Measurements from ENCODE around the gene NKAIN1. TPM values are rescaled to one million over a fixed set of nuclear protein-coding genes. Genes with fewer than 3 reads are reported as not detected.

NKAIN1 gene
- total and polyA plus RNA-seq, 9 donors = 1.1 to 2.6 (median 1.8) TPM

DNA sequence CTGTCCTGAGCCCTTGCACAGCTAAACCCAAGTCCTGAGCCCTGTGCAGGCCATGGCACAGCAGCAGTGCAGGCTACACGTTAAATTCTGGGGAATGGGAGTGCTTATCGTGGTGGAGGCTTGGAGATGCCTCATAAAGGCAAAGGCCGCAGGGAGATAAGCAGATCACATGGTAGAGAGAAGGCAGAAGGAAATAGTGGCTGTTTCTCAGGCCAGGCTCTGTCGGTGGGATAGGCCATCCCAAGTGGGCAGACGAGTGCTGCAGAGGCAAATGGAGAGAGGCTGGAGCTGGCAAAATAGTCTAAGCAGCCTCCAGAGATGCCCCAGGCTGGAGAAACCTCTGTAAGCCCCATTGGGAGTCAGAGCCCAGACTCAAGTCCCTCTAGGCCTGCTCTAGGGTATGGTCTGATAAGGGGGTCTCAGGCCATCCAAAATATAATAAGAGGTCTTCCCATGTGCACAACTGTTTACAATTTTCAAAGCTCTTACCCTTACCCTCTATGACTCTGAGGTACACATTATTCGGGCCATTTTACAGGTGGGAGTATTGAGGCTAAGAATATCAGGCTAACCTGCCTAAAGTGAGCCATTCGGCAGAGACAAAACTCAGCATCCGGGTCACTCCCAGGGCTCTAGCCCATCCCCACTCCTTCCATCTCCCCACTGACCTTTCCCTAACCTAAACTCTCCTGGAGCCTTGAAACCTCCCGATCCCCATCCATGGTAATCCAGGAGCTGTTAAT, 79.6 kb downstream of the NKAIN1 start:
- Histone ChIP-seq H3K27ac (ENCODE audit: low read length) (no peak overlapping the region), H3K4me1 (ENCODE audit: control insufficient read depth, insufficient read depth, low read length) (no peaks in the 10 kb centered on the region), H3K36me3 (ENCODE audit: control insufficient read depth, insufficient read depth, low read length) (peaks cover 3% of the 10 kb centered on the region), H3K4me3 (ENCODE audit: low read length) (no peak overlapping the region), H3K9me3 (replicated peaks; ENCODE audit: control insufficient read depth, low read depth, low read length) (no peaks in the 10 kb centered on the region), H3K27me3 (ENCODE audit: control insufficient read depth, insufficient read depth, low read length) (no peaks in the 10 kb centered on the region)
- WGBS (ENCODE audit: insufficient coverage) = 62% methylated on average over 6 of the region's 9 CpGs
- no peak for DNase-seq

DNA sequence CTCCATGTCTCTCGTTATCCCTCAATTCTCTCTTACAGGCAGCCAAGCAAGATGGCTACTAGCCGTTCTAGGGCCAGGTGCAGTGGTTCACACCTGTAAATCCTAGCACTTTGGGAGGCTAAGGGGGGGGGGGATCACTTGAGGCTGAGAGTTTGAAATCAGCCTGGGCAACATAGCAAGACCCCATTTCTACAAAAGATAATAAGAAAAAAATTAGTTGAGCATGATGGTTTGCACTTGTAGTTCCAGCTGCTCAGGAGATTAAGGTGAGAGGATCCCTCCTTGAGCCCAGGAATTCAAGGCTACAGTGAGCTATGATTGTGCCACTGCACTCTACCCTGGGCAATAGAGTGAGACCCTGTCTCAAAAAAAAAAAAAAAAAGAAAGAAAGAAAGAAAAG, 80.4 kb downstream of the NKAIN1 start:
- Histone ChIP-seq H3K27me3 (ENCODE audit: control insufficient read depth, insufficient read depth, low read length) (no peaks in the 10 kb centered on the region), H3K4me1 (ENCODE audit: control insufficient read depth, insufficient read depth, low read length) (peaks cover 3% of the 10 kb centered on the region), H3K4me3 (ENCODE audit: low read length) (no peak overlapping the region), H3K9me3 (replicated peaks; ENCODE audit: control insufficient read depth, low read depth, low read length) (no peaks in the 10 kb centered on the region), H3K36me3 (ENCODE audit: control insufficient read depth, insufficient read depth, low read length) (peaks cover 3% of the 10 kb centered on the region), H3K27ac (ENCODE audit: low read length) (no peak overlapping the region)
- no peak for DNase-seq
- WGBS (ENCODE audit: insufficient coverage) = no CpG with 5 or more reads among the region's 2 CpGs

DNA sequence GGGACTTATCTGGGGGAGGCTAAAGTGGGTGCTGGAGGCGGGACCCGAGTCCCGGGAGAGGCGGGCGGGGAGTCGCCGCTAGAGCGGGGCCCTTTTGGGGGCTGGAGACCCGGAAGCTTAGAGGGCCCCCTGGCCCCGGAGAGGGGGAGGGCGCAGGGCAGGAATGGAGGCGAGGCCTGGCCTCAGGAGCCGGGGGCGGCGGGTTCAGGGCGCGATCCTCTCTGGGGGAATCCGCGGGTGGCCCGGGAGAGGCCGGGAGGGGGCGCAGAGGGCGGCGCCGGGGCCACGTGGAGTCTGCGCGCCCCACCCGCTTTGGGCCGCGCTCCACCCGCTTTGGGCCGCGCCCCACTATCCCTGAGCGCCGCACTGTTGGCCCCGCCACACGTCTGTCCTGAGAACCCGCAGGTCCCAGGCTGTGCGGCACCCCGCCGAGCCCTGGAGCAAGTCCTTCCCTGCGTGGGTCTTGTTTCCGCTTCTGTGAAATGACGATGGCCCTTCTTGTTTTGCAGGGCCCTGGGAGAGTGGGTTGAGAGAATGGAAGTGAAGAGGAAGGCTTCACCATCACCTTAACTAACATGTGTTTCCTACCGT, 84.4 kb downstream of the NKAIN1 start:
- H3K27me3 ChIP-seq (ENCODE audit: control insufficient read depth, insufficient read depth, low read length) = no peaks in the 10 kb centered on the region
- no peaks in the 10 kb centered on the region for H3K9me3 ChIP-seq (replicated peaks; ENCODE audit: control insufficient read depth, low read depth, low read length)
- H3K4me3 ChIP-seq (ENCODE audit: low read length) = peak overlapping the region; percentile 58
- peaks cover 3% of the 10 kb centered on the region for H3K36me3 ChIP-seq (ENCODE audit: control insufficient read depth, insufficient read depth, low read length)
- peak; percentile 65 for DNase-seq
- under 1% methylated on average over 43 of the region's 46 CpGs for WGBS (ENCODE audit: insufficient coverage)
- H3K27ac ChIP-seq (ENCODE audit: low read length) = peak overlapping the region; percentile 54
- H3K4me1 ChIP-seq (ENCODE audit: control insufficient read depth, insufficient read depth, low read length) = peaks cover 3% of the 10 kb centered on the region

GRCh38 chr1:31154632-31155215, 85.0 kb downstream of the NKAIN1 start:
- WGBS (ENCODE audit: insufficient coverage) = 20% methylated on average over 8 of the region's 51 CpGs
- Histone ChIP-seq H3K9me3 (replicated peaks; ENCODE audit: control insufficient read depth, low read depth, low read length) (no peaks in the 10 kb centered on the region), H3K27ac (ENCODE audit: low read length) (peak overlapping the region; percentile 84), H3K4me1 (ENCODE audit: control insufficient read depth, insufficient read depth, low read length) (peaks cover 3% of the 10 kb centered on the region), H3K4me3 (ENCODE audit: low read length) (peak overlapping the region; percentile 58), H3K27me3 (ENCODE audit: control insufficient read depth, insufficient read depth, low read length) (no peaks in the 10 kb centered on the region), H3K36me3 (ENCODE audit: control insufficient read depth, insufficient read depth, low read length) (peaks cover 3% of the 10 kb centered on the region)
- DNase-seq = peak; percentile 76

DNA sequence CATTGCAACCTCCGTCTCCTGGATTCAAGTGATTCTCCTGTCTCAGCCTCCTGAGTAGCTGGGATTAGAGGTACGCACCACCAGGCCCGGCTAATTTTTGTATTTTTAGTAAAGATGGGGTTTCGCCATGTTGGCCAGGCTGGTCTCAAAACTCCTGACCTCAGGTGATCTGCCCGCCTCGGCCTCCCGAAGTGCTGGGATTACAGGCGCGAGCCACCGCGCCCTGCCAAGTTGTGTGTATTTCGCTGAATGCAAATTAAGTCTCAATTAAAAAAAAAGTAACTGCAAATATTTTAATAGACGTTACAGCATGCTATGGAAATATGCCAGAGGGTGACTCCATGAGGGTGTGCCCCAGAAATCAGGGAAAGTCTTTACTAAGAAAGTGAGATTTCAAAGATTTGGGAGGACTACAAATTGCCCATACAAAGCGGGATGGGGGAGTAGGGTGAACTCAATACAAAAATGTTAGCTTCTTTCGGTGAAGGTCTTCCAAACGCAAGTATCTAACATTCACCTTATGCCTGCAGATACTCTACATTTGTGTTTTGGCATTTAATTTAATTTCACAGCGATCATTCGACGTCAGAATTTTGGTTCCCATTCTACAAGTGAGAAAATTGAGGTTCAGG, 85.6 kb downstream of the NKAIN1 start:
- DNase-seq = peak; percentile 39
- Histone ChIP-seq H3K9me3 (replicated peaks; ENCODE audit: control insufficient read depth, low read depth, low read length) (no peaks in the 10 kb centered on the region), H3K27me3 (ENCODE audit: control insufficient read depth, insufficient read depth, low read length) (no peaks in the 10 kb centered on the region), H3K4me1 (ENCODE audit: control insufficient read depth, insufficient read depth, low read length) (peaks cover 3% of the 10 kb centered on the region), H3K4me3 (ENCODE audit: low read length) (peak overlapping the region; percentile 57), H3K27ac (ENCODE audit: low read length) (peak overlapping the region; percentile 84), H3K36me3 (ENCODE audit: control insufficient read depth, insufficient read depth, low read length) (peaks cover 3% of the 10 kb centered on the region)
- 57% methylated on average over 6 of the region's 19 CpGs for WGBS (ENCODE audit: insufficient coverage)

- H3K4me3 ChIP-seq (ENCODE audit: low read length) = no peak overlapping the region
- no CpG with 5 or more reads among the region's 3 CpGs for WGBS (ENCODE audit: insufficient coverage)
- peaks cover 3% of the 10 kb centered on the region for H3K4me1 ChIP-seq (ENCODE audit: control insufficient read depth, insufficient read depth, low read length)
- H3K36me3 ChIP-seq (ENCODE audit: control insufficient read depth, insufficient read depth, low read length) = peaks cover 3% of the 10 kb centered on the region
- no peak for DNase-seq
- no peaks in the 10 kb centered on the region for H3K9me3 ChIP-seq (replicated peaks; ENCODE audit: control insufficient read depth, low read depth, low read length)
- H3K27ac ChIP-seq (ENCODE audit: low read length) = no peak overlapping the region
- H3K27me3 ChIP-seq (ENCODE audit: control insufficient read depth, insufficient read depth, low read length) = no peaks in the 10 kb centered on the region
These were observed 86.3 kb downstream of the NKAIN1 start for GRCh38 chr1:31153423-31153822.

DNA sequence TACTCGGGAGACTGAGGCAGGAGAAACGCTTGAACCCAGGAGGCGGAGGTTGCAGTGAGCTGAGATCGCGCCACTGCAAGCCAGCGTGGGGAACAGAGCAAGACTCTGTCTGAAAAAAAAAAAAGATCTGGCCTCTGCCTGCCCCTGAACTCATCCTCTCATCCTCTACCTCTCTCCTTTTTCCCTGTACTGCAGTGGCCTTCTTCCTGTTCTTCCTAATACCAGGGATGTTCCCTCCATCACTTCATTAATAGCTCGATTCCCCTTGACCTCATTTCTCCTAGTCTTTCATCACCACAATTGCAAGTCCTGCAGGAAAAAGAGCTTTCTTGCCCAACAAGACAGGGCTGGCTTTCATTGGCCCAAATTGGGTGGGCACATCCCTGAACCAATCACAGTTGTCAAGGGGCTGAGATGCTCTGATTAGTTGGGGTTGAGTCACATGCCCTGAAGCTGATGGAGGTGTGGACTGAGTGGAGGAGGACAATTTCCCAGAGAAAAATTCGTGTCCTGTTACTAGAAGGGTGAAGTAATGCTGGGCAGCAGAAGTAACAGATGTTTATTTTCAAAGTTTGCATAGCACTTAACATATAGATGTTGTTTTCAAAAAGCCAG, 87.4 kb downstream of the NKAIN1 start:
- peaks cover 3% of the 10 kb centered on the region for H3K36me3 ChIP-seq (ENCODE audit: control insufficient read depth, insufficient read depth, low read length)
- WGBS (ENCODE audit: insufficient coverage) = 91% methylated on average over 7 of the region's 8 CpGs
- peaks cover 3% of the 10 kb centered on the region for H3K4me1 ChIP-seq (ENCODE audit: control insufficient read depth, insufficient read depth, low read length)
- H3K4me3 ChIP-seq (ENCODE audit: low read length) = no peak overlapping the region
- H3K27me3 ChIP-seq (ENCODE audit: control insufficient read depth, insufficient read depth, low read length) = no peaks in the 10 kb centered on the region
- no peaks in the 10 kb centered on the region for H3K9me3 ChIP-seq (replicated peaks; ENCODE audit: control insufficient read depth, low read depth, low read length)
- no peak overlapping the region for H3K27ac ChIP-seq (ENCODE audit: low read length)
- peak; percentile 29 for DNase-seq

DNA sequence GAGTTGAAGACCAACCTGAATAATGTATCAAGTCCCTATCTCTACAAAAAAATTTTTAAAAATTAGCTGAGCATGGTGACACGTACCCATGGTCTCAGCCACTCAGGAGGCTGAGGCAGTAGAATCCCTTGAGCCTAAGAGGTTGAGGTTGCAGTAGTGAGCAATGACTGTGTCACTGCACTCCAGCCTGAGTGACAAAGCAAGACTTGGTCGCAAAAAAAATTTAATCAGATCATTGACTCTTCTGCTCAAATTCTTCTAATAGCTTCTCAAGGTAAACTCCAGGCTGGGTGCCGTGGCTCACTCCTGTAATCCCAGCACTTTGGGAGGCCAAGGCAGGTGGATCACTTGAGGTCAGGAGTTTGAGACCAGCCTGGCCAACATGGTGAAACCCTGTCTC, 88.3 kb downstream of the NKAIN1 start:
- H3K27me3 ChIP-seq (ENCODE audit: control insufficient read depth, insufficient read depth, low read length) = no peaks in the 10 kb centered on the region
- no peak overlapping the region for H3K27ac ChIP-seq (ENCODE audit: low read length)
- H3K36me3 ChIP-seq (ENCODE audit: control insufficient read depth, insufficient read depth, low read length) = peaks cover 2% of the 10 kb centered on the region
- no peak for DNase-seq
- no peaks in the 10 kb centered on the region for H3K9me3 ChIP-seq (replicated peaks; ENCODE audit: control insufficient read depth, low read depth, low read length)
- H3K4me3 ChIP-seq (ENCODE audit: low read length) = no peak overlapping the region
- peaks cover 3% of the 10 kb centered on the region for H3K4me1 ChIP-seq (ENCODE audit: control insufficient read depth, insufficient read depth, low read length)
- 88% methylated on average over 3 of the region's 3 CpGs for WGBS (ENCODE audit: insufficient coverage)

- H3K27ac ChIP-seq (ENCODE audit: low read length) = no peak overlapping the region
- no CpG with 5 or more reads among the region's 1 CpG for WGBS (ENCODE audit: insufficient coverage)
- no peak for DNase-seq
These were observed 91.3 kb downstream of the NKAIN1 start for GRCh38 chr1:31148409-31148808.

DNA sequence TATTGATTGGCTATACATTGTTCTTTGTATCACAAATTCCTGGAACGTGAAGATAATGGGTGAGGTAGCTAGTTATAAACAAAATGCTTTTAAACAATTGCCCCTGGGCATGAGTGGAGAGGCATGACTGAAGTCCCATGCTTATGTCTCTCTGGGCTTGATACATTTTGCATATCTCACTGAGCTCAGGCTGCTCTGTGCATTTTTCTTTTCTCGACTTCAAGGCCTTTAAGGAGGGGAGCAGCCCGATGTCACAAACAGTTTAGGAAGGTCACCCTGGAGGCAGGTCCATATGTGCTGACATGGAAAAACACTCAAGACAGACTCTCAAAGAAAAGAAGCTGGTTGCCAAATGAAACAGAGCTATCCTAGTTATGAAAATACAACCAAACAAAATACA, 94.0 kb downstream of the NKAIN1 start:
- H3K36me3 ChIP-seq (ENCODE audit: control insufficient read depth, insufficient read depth, low read length) = no peaks in the 10 kb centered on the region
- no peaks in the 10 kb centered on the region for H3K27me3 ChIP-seq (ENCODE audit: control insufficient read depth, insufficient read depth, low read length)
- no peaks in the 10 kb centered on the region for H3K4me1 ChIP-seq (ENCODE audit: control insufficient read depth, insufficient read depth, low read length)
- no peak overlapping the region for H3K27ac ChIP-seq (ENCODE audit: low read length)
- H3K9me3 ChIP-seq (replicated peaks; ENCODE audit: control insufficient read depth, low read depth, low read length) = no peaks in the 10 kb centered on the region
- 17% methylated on average over 1 of the region's 3 CpGs for WGBS (ENCODE audit: insufficient coverage)
- no peak for DNase-seq
- H3K4me3 ChIP-seq (ENCODE audit: low read length) = no peak overlapping the region

More at GRCh38 chr1:31148409-31148808, 91.3 kb downstream of the NKAIN1 start:
- Histone ChIP-seq H3K4me3 (ENCODE audit: low read length) (no peak overlapping the region), H3K9me3 (replicated peaks; ENCODE audit: control insufficient read depth, low read depth, low read length) (no peaks in the 10 kb centered on the region), H3K36me3 (ENCODE audit: control insufficient read depth, insufficient read depth, low read length) (no peaks in the 10 kb centered on the region), H3K27me3 (ENCODE audit: control insufficient read depth, insufficient read depth, low read length) (no peaks in the 10 kb centered on the region), H3K4me1 (ENCODE audit: control insufficient read depth, insufficient read depth, low read length) (no peaks in the 10 kb centered on the region)
